Upper lobe of left lung (tissue), 4 donors: ENCODE data around the gene CTXND1.

ENCODE experiments used
- EP300 ChIP-seq, 4 donors: sonication (generic); formaldehyde crosslinking; IDR thresholded peaks; one replicate each; pipeline ENCODE4 v1.5.1; 2017; ENCODE audit warnings: antibody characterized with exemption in 4 of 4, control low read depth in 2 of 4
- TF ChIP-seq, protein P1 (sequence below), 6 experiments: fragments of 450-650 bp in 4 of 6; fragments of 200-600 bp in 2 of 6; sonication (generic) in 2 of 6; IDR thresholded peaks; one replicate each; pipeline ENCODE4 v1.5.1; 2016 to 2019; ENCODE audit warnings: antibody characterized with exemption in 6 of 6

DNA sequence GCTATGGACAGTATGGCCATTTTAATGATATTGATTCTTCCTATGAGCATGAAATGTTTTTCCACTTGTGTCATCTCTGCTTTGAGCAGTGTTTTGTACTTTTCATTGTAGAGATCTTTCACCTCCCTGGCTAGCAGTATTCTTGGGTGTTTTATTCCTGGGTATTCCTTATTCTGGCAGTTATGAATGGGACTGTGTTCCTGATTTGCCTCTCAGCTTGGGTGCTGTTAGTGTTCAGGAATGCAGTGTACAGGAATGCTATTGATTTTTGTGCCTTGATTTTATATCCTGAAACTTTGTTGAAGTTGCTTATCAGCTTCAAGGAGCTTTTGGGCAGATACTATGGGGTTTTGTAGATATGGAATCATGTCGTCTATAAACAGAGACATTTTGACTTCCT is 49.5 kb upstream of the CTXND1 start:
- TF ChIP-seq, protein P1, sequence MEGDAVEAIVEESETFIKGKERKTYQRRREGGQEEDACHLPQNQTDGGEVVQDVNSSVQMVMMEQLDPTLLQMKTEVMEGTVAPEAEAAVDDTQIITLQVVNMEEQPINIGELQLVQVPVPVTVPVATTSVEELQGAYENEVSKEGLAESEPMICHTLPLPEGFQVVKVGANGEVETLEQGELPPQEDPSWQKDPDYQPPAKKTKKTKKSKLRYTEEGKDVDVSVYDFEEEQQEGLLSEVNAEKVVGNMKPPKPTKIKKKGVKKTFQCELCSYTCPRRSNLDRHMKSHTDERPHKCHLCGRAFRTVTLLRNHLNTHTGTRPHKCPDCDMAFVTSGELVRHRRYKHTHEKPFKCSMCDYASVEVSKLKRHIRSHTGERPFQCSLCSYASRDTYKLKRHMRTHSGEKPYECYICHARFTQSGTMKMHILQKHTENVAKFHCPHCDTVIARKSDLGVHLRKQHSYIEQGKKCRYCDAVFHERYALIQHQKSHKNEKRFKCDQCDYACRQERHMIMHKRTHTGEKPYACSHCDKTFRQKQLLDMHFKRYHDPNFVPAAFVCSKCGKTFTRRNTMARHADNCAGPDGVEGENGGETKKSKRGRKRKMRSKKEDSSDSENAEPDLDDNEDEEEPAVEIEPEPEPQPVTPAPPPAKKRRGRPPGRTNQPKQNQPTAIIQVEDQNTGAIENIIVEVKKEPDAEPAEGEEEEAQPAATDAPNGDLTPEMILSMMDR (IDR thresholded peaks at IDR 0.05) = no peak
- no peak for TF ChIP-seq EP300 (IDR thresholded peaks at IDR 0.05)
